Measurements from ENCODE around the gene CYP27A1. TPM values are rescaled to one million over a fixed set of nuclear protein-coding genes. Genes with fewer than 3 reads are reported as not detected.

Gene CYP27A1
- total and polyA plus RNA-seq, 9 of the 15 experiments (the other 6 are each of a cell fraction or from before 2014, with no cell fraction given) = 0.20 TPM; not detected in 8

DNA sequence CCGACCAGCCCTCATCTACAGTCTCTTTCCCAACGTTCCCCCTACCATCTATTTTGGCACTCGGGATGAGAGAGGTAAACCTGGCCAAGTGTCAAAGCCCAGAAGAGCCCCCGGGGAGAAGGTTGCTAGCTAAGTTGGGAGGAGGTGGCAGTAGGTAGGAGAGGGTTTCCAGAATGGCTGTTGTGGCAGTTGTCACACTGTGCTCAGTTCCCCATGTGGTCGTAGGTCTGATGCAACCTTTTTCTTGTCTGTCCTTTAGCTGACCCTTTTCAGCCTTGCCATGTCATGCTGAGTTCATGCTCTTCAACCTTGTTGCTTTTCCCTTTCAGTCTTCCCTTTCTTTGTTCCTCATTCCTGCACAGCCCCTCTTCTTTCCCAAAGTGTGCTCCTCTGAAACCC, 36.8 kb upstream of the CYP27A1 start:
- intact Hi-C loops (cut with micrococcal nuclease) = no loop called here
- Histone ChIP-seq H3K27me3 (ENCODE audit: control insufficient read depth in 2 of 2, insufficient read depth in 2 of 2, low read length in 2 of 2) (no peaks in the 10 kb centered on the region), H3K9ac (ENCODE audit: insufficient read depth in 1 of 2, low read depth in 2 of 2, low read length in 2 of 2) (peak overlapping the region; percentile 42 to 58; a peak in 1 of 4 replicates), H3K79me2 (ENCODE audit: control insufficient read depth, insufficient read depth, low read length) (no peaks in the 10 kb centered on the region), H2AFZ (ENCODE audit: low read depth, low read length) (peak overlapping the region; percentile 35; the same call in 1 of the 2 replicates), H3K9me3 (replicated peaks; ENCODE audit: control insufficient read depth, insufficient read depth, low read depth, low read length) (no peaks in the 10 kb centered on the region), H3K4me1 (replicated peaks in 1 of 2; ENCODE audit: control insufficient read depth in 2 of 2, insufficient read depth in 2 of 2, low read length in 2 of 2) (peaks cover 5 to 12% of the 10 kb centered on the region in 2 experiments; a peak in 3 of 5 replicates), H3K27ac (ENCODE audit: extremely low read depth, low read depth, low read length) (peak overlapping the region; percentile 78), H3K36me3 (ENCODE audit: control insufficient read depth, insufficient read depth, low read length) (peaks cover 68% of the 10 kb centered on the region; the same call in 2 of the 3 replicates), H3K4me2 (ENCODE audit: insufficient read depth, low read length) (no peak overlapping the region; the same call in 1 of the 2 replicates), H4K20me1 (replicated peaks; ENCODE audit: control insufficient read depth, insufficient read depth, low read length) (no peaks in the 10 kb centered on the region), H3K9me1 (ENCODE audit: control insufficient read depth, insufficient read depth, low read length) (no peaks in the 10 kb centered on the region), H3K4me3 (no peak overlapping the region)
- POLR2A ChIA-PET = interaction anchor here (0.6 to 0.7 kb wide), 2 partner anchors 11 to 35 kb away, joined by 4 to 7 read pairs; no protein-coding TSS in a partner anchor
- FAIRE-seq (peak; percentile 58), DNase-seq (ENCODE audit: extremely low read depth in 1 of 4, low spot score in 3 of 4) (peak in 2 of 4 experiments; percentile 47 to 52), ATAC-seq (peak; percentile 93)
- 65% methylated on average over 3 of the region's 5 CpGs for WGBS (ENCODE audit: insufficient coverage, low coverage, missing lambda C conversion rate)
- BruUV-seq (replicated peaks) = no TSS peak
- in situ Hi-C loops (cut with MboI) = no loop called here
- CTCF ChIA-PET (ENCODE audit: low intra/inter-chr PET ratio) = no interaction called here
- TF ChIP-seq MTA1 (IDR thresholded peaks at IDR 0.05; ENCODE audit: borderline replicate concordance) = no peak
- TF ChIP-seq CC2D1A (IDR thresholded peaks at IDR 0.05) = peak; percentile 40; the same call in 1 of the 2 replicates
- TF ChIP-seq DIDO1 (tag; IDR thresholded peaks at IDR 0.05; ENCODE audit: low read depth) = no peak
- no peak for TF ChIP-seq ILF3 (IDR thresholded peaks at IDR 0.05; ENCODE audit: borderline replicate concordance)
- TF ChIP-seq, protein P1, sequence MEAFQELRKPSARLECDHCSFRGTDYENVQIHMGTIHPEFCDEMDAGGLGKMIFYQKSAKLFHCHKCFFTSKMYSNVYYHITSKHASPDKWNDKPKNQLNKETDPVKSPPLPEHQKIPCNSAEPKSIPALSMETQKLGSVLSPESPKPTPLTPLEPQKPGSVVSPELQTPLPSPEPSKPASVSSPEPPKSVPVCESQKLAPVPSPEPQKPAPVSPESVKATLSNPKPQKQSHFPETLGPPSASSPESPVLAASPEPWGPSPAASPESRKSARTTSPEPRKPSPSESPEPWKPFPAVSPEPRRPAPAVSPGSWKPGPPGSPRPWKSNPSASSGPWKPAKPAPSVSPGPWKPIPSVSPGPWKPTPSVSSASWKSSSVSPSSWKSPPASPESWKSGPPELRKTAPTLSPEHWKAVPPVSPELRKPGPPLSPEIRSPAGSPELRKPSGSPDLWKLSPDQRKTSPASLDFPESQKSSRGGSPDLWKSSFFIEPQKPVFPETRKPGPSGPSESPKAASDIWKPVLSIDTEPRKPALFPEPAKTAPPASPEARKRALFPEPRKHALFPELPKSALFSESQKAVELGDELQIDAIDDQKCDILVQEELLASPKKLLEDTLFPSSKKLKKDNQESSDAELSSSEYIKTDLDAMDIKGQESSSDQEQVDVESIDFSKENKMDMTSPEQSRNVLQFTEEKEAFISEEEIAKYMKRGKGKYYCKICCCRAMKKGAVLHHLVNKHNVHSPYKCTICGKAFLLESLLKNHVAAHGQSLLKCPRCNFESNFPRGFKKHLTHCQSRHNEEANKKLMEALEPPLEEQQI (IDR thresholded peaks at IDR 0.05) = no peak
- TF ChIP-seq EP300 (IDR thresholded peaks at IDR 0.05; ENCODE audit: low read length) = peak; percentile 66
- TF ChIP-seq SNRNP70 (optimal IDR thresholded peaks at IDR 0.05; ENCODE audit: low read depth, low read length) = no peak
- no peak for TF ChIP-seq ZNF217 (CRISPR knock-in tag; IDR thresholded peaks at IDR 0.05)
- TF ChIP-seq, protein P2, sequence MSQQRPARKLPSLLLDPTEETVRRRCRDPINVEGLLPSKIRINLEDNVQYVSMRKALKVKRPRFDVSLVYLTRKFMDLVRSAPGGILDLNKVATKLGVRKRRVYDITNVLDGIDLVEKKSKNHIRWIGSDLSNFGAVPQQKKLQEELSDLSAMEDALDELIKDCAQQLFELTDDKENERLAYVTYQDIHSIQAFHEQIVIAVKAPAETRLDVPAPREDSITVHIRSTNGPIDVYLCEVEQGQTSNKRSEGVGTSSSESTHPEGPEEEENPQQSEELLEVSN (IDR thresholded peaks at IDR 0.05; ENCODE audit: borderline replicate concordance in 1 of 2, extremely low read depth in 1 of 2, insufficient read depth in 1 of 2, insufficient read length in 1 of 2, low read depth in 1 of 2, low read length in 1 of 2, poor library complexity in 1 of 2, severe bottlenecking in 1 of 2) = peak; percentile 24 to 27
- no peak for TF ChIP-seq PPARD (CRISPR knock-in tag; IDR thresholded peaks at IDR 0.05)
- peak; percentile 80 for TF ChIP-seq MAFG (tag; conservative IDR thresholded peaks at IDR 0.05)
- TF ChIP-seq, protein P3, sequence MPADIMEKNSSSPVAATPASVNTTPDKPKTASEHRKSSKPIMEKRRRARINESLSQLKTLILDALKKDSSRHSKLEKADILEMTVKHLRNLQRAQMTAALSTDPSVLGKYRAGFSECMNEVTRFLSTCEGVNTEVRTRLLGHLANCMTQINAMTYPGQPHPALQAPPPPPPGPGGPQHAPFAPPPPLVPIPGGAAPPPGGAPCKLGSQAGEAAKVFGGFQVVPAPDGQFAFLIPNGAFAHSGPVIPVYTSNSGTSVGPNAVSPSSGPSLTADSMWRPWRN (IDR thresholded peaks at IDR 0.05; ENCODE audit: low read depth) = no peak
- no peak for TF ChIP-seq FOS (IDR thresholded peaks at IDR 0.05; ENCODE audit: extremely low read depth, insufficient read length)
- no peak for TF ChIP-seq TARDBP (IDR thresholded peaks at IDR 0.05)
- no peak for TF ChIP-seq MXI1 (IDR thresholded peaks at IDR 0.05; ENCODE audit: low read depth, low read length)
- TF ChIP-seq ZNF699 (CRISPR knock-in tag; IDR thresholded peaks at IDR 0.05; ENCODE audit: insufficient replicate concordance) = no peak
- TF ChIP-seq MEF2D (tag; conservative IDR thresholded peaks at IDR 0.05; ENCODE audit: low read depth) = peak; percentile 62
- no peak; the same call in 1 of the 2 replicates for TF ChIP-seq LEF1 (IDR thresholded peaks at IDR 0.05)
- TF ChIP-seq, protein P4, sequence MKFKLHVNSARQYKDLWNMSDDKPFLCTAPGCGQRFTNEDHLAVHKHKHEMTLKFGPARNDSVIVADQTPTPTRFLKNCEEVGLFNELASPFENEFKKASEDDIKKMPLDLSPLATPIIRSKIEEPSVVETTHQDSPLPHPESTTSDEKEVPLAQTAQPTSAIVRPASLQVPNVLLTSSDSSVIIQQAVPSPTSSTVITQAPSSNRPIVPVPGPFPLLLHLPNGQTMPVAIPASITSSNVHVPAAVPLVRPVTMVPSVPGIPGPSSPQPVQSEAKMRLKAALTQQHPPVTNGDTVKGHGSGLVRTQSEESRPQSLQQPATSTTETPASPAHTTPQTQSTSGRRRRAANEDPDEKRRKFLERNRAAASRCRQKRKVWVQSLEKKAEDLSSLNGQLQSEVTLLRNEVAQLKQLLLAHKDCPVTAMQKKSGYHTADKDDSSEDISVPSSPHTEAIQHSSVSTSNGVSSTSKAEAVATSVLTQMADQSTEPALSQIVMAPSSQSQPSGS (CRISPR knock-in tag; IDR thresholded peaks at IDR 0.05) = no peak

All from K562 (cell line).